HepG2 (cell line): Measurements from ENCODE around the gene SLC35B2. TPM values are rescaled to one million over a fixed set of nuclear protein-coding genes. Genes with fewer than 3 reads are reported as not detected.

ENCODE experiments used
- ATAC-seq: fragments of 200-7000 bp; cut with Tn5 transposase; 3 replicates; pipeline ENCODE4 v1.9.1; 2020; ENCODE audit warnings: mild to moderate bottlenecking, moderate library complexity
- BruUV-seq: library from RNA; stranded (reverse); fragments of 400-500 nt; replicated peaks from 2 replicates; lab custom pipeline; 2021; lab: Mats Ljungman, UMichigan
- CTCF ChIA-PET: fragments of 300-600 bp; formaldehyde crosslinking; extraction: SDS; loops from one replicate; lab custom pipeline; 2021; ENCODE audit warnings: low total read pairs, inconsistent platforms, low intra/inter-chr PET ratio; lab: Yijun Ruan, JAX
- POLR2A ChIA-PET: fragments of 350-600 bp; sonication (Branson Sonifier 250); formaldehyde crosslinking; loops from one replicate; lab custom pipeline; 2020; ENCODE audit warnings: antibody characterized with exemption, inconsistent platforms; lab: Yijun Ruan, JAX
- DNase-seq: peaks from one replicate; pipeline ENCODE4 v3.0.0-alpha.2; 2015; ENCODE audit warnings: low spot score
- FAIRE-seq: peaks from 3 replicates; lab custom pipeline; 2011; peaks lifted over from hg19 to GRCh38; lab: Jason Lieb, UNC
- H2AFZ ChIP-seq: one replicate; pipeline ENCODE4 v1.6.1; 2011; ENCODE audit warnings: low read length, inconsistent platforms
- H3K27ac ChIP-seq: fragments of 300-600 bp; 3 replicates; pipeline ENCODE4 v1.8.0; 2011; ENCODE audit warnings: mixed run types, mild to moderate bottlenecking, mixed read lengths, low read length, inconsistent platforms; ENCODE audit not compliant: insufficient read depth; ENCODE audit errors: extremely low read length
- H3K27me3 ChIP-seq, 2 experiments: fragments of 200-600 bp in 1 of 2; 2 replicates in 1 of 2; 3 replicates in 1 of 2; pipeline versions ENCODE4 v1.6.0 to v1.8.0; 2011; ENCODE audit warnings: low read length in 2 of 2, mild to moderate bottlenecking in 2 of 2, moderate library complexity in 2 of 2, inconsistent platforms in 1 of 2; ENCODE audit not compliant: insufficient read depth in 2 of 2, control insufficient read depth in 1 of 2
- H3K36me3 ChIP-seq, 2 experiments: fragments of 200-600 bp in 1 of 2; replicated peaks in 1 of 2; 2 replicates in 1 of 2; 3 replicates in 1 of 2; pipeline versions ENCODE4 v1.5.1 to v1.8.0; 2011; ENCODE audit warnings: low read length in 2 of 2, inconsistent platforms in 1 of 2; ENCODE audit not compliant: insufficient read depth in 2 of 2, control insufficient read depth in 1 of 2
- H3K4me1 ChIP-seq: 2 replicates; pipeline ENCODE4 v1.5.1; 2012; ENCODE audit warnings: low read length, inconsistent platforms; ENCODE audit not compliant: insufficient read depth
- H3K4me2 ChIP-seq: 2 replicates; pipeline ENCODE4 v1.6.0; 2011; ENCODE audit warnings: low read depth, low read length, inconsistent platforms
- H3K4me3 ChIP-seq, 3 experiments: fragments of 200-600 bp in 1 of 3; sonication (generic), shearing (Covaris generic) in 1 of 3; replicated peaks in 1 of 3; 2 replicates each; pipeline ENCODE4 v1.5.1; 2011 to 2016; ENCODE audit warnings: low read length in 3 of 3, inconsistent platforms in 2 of 3, low read depth in 2 of 3, mild to moderate bottlenecking in 2 of 3, control low read depth in 1 of 3, mixed read lengths in 1 of 3; ENCODE audit not compliant: insufficient read depth in 1 of 3
- H3K79me2 ChIP-seq: one replicate; pipeline ENCODE4 v1.6.1; 2011; ENCODE audit warnings: low read length, inconsistent platforms; ENCODE audit not compliant: insufficient read depth
- H3K9ac ChIP-seq: 2 replicates; pipeline ENCODE4 v1.6.0; 2011; ENCODE audit warnings: mild to moderate bottlenecking, low read depth, low read length, inconsistent platforms; ENCODE audit not compliant: insufficient read depth
- H3K9me3 ChIP-seq: 2 replicates; pipeline ENCODE4 v1.5.1; 2012; ENCODE audit warnings: mild to moderate bottlenecking, low read length
- H4K20me1 ChIP-seq: 2 replicates; pipeline ENCODE4 v1.6.0; 2011; ENCODE audit warnings: inconsistent platforms, mild to moderate bottlenecking, low read length, moderate library complexity; ENCODE audit not compliant: insufficient read depth
- CAMTA2 ChIP-seq: sonication (generic); formaldehyde crosslinking; IDR thresholded peaks from 2 replicates; pipeline ENCODE4 v1.4.0; 2020; ENCODE audit warnings: mild to moderate bottlenecking, missing genetic modification reagents, borderline replicate concordance
- FOSL2 ChIP-seq: sonication (generic); formaldehyde crosslinking; IDR thresholded peaks from 2 replicates; pipeline ENCODE4 v1.4.0; 2020; ENCODE audit warnings: missing genetic modification reagents
- FOXK1 ChIP-seq: sonication (generic); formaldehyde crosslinking; IDR thresholded peaks from 2 replicates; pipeline ENCODE4 v1.4.0; 2020; ENCODE audit warnings: low read depth, missing genetic modification reagents, borderline replicate concordance
- KLF11 ChIP-seq: IDR thresholded peaks from 2 replicates; pipeline ENCODE4 v1.6.1; 2016; ENCODE audit warnings: missing compliant biosample characterization
- KLF12 ChIP-seq: sonication (generic); formaldehyde crosslinking; IDR thresholded peaks from 2 replicates; pipeline ENCODE4 v1.4.0; 2020; ENCODE audit warnings: missing genetic modification reagents, borderline replicate concordance
- MAFG ChIP-seq: sonication (generic); formaldehyde crosslinking; IDR thresholded peaks from 2 replicates; pipeline ENCODE4 v1.5.1; 2020; ENCODE audit warnings: mild to moderate bottlenecking, missing genetic modification reagents
- SRSF4 ChIP-seq: fragments of 200-400 bp; formaldehyde crosslinking; IDR thresholded peaks from one replicate; pipeline ENCODE4 v1.6.1; 2018; ENCODE audit warnings: mild to moderate bottlenecking, low read depth, low read length, moderate library complexity; ENCODE audit not compliant: poor library complexity, severe bottlenecking
- TP53 ChIP-seq: sonication (generic); formaldehyde crosslinking; conservative IDR thresholded peaks from 2 replicates; pipeline ENCODE4 v1.4.0; 2020; ENCODE audit warnings: missing genetic modification reagents
- ZBTB25 ChIP-seq: IDR thresholded peaks from 2 replicates; pipeline ENCODE4 v1.6.1; 2018; ENCODE audit warnings: missing genetic modification reagents
- ZBTB7A ChIP-seq: sonication (generic); formaldehyde crosslinking; IDR thresholded peaks from 2 replicates; pipeline ENCODE4 v1.8.0; 2022; ENCODE audit warnings: mild to moderate bottlenecking, missing genetic modification reagents
- ZNF512 ChIP-seq: sonication (generic); formaldehyde crosslinking; IDR thresholded peaks from 2 replicates; pipeline ENCODE4 v1.4.0; 2020; ENCODE audit warnings: mild to moderate bottlenecking, missing genetic modification reagents
- ZNF513 ChIP-seq: sonication (generic); formaldehyde crosslinking; conservative IDR thresholded peaks from 2 replicates; pipeline ENCODE4 v1.5.0; 2020; ENCODE audit warnings: missing genetic modification reagents
- ZNF577 ChIP-seq: sonication (generic); formaldehyde crosslinking; IDR thresholded peaks from 2 replicates; pipeline ENCODE4 v1.4.0; 2020; ENCODE audit warnings: mild to moderate bottlenecking, low read depth, missing genetic modification reagents, borderline replicate concordance
- ZNF766 ChIP-seq: sonication (generic); formaldehyde crosslinking; IDR thresholded peaks from 2 replicates; pipeline ENCODE4 v1.5.0; 2020; ENCODE audit warnings: missing genetic modification reagents, borderline replicate concordance
- WGBS: methylation state at CpG from one replicate; pipeline ENCODE4 v1.1.6; 2017; ENCODE audit warnings: low lambda C conversion rate; 5-methylcytosine and 5-hydroxymethylcytosine counted together
- in situ Hi-C: cut with HindIII; loops from 2 replicates; pipeline ENCODE4 v1.10.0; 2017; ENCODE audit warnings: low pct_unique_long_range_greater_than_20kb; ENCODE audit not compliant: extremely low pct_ligation_motif_present
- intact Hi-C: fragments of 100-400 bp; cut with micrococcal nuclease; formaldehyde crosslinking; loops from one replicate; pipeline ENCODE4 v1.10.0; 2022; ENCODE audit not compliant: unreplicated experiment
- polyA plus RNA-seq, 8 experiments: library from polyadenylated mRNA; depleted of rRNA in 3 of 8; stranded (reverse) in 7 of 8; unstranded in 1 of 8; fragments of >200 nt; fragmentation: Illumina TruSeq in 4 of 8; extraction: Trizol in 4 of 8; gene quantifications; 2 replicates each; pipeline versions ENCODE4 v1.2.1 to v1.2.3, GENCODE V29; 2011 to 2016; ENCODE audit warnings: low read depth in 4 of 8, missing spikeins in 1 of 8, mixed read lengths in 1 of 8; ENCODE audit not compliant: insufficient read depth in 1 of 8
- total RNA-seq, 5 experiments: library from RNA; depleted of rRNA; stranded (reverse); fragments of >200 nt; fragmentation: Illumina TruSeq; extraction: Trizol; gene quantifications; 2 replicates each; pipeline ENCODE4 v1.2.3, GENCODE V29; 2016; ENCODE audit warnings: low read depth in 1 of 5
- TF ChIP-seq, protein P1 (sequence below): sonication (generic); formaldehyde crosslinking; IDR thresholded peaks from 2 replicates; pipeline ENCODE4 v1.5.1; 2020; ENCODE audit warnings: mild to moderate bottlenecking, missing genetic modification reagents, borderline replicate concordance
- TF ChIP-seq, protein P2 (sequence below): IDR thresholded peaks from 2 replicates; pipeline ENCODE4 v1.6.1; 2016; ENCODE audit warnings: missing biosample characterization, missing genetic modification reagents, low read depth

The SLC35B2 gene
- total and polyA plus RNA-seq, 2 of the 13 experiments (the other 11 are each of a cell fraction or from before 2014, with no cell fraction given) = 61.1 to 148 TPM

DNA sequence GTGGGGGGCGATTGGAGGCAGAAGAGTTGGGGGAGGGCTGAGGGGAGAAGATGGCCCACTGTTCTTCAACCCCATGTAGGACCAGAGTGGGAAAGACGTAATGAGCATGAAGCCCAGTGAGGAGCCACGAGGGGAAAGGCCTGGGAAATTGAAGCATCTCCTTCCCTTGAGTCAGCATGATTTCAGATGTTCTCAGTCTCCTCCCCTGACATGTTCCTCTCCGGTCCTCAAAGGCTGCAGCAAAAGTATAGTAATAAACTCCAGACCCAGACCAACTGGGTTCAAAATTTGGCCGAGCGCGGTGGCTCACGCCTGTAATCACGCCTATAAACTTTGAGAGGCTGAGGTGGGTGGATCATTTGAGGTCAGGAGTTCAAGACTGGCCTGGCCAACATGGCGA, 9.9 kb upstream of the SLC35B2 start:
- H3K4me3 ChIP-seq = no peak overlapping the region
- no peak overlapping the region for H3K27ac ChIP-seq
- FAIRE-seq = no peak
- H4K20me1 ChIP-seq = no peaks in the 10 kb centered on the region
- H3K27me3 ChIP-seq = peaks cover 9 to 34% of the 10 kb centered on the region in 2 experiments; a peak in 4 of 5 replicates
- intact Hi-C loops (no loop called here), in situ Hi-C loops (loop anchor here (5.0 kb wide), 1 partner anchor 45 kb away; the partner anchor contains the start of gene AARS2)
- WGBS = 31% methylated on average over 10 of the region's 10 CpGs
- H3K9ac ChIP-seq = no peak overlapping the region
- ChIA-PET POLR2A (interaction anchor here (1.8 to 2.0 kb wide), 2 partner anchors 10 to 20 kb away, joined by 7 to 10 read pairs; partner anchors contain the start of genes HSP90AB1 and SLC35B2), CTCF (interaction anchor here (2.3 to 4.3 kb wide), 2 partner anchors 37 to 70 kb away, joined by 37 to 65 read pairs; no protein-coding TSS in a partner anchor)
- no TSS peak for BruUV-seq
- no peaks in the 10 kb centered on the region for H3K9me3 ChIP-seq
- peaks cover 18% of the 10 kb centered on the region for H3K79me2 ChIP-seq
- H2AFZ ChIP-seq = no peak overlapping the region
- peaks cover 38% of the 10 kb centered on the region for H3K4me1 ChIP-seq
- H3K36me3 ChIP-seq = peaks cover 0 to 3% of the 10 kb centered on the region in 2 experiments; a peak in 2 of 5 replicates
- no peak overlapping the region for H3K4me2 ChIP-seq
- DNase-seq = no peak
- no peak for ATAC-seq
- TF ChIP-seq FOSL2 (no peak), CAMTA2 (no peak), FOXK1 (CRISPR knock-in tag) (no peak), ZNF577 (CRISPR knock-in tag) (no peak), KLF12 (CRISPR knock-in tag) (no peak), TP53 (CRISPR knock-in tag) (no peak), MAFG (CRISPR knock-in tag) (no peak), KLF11 (no peak), ZNF513 (no peak), SRSF4 (no peak), ZBTB7A (no peak), ZNF766 (CRISPR knock-in tag) (no peak), ZBTB25 (CRISPR knock-in tag) (no peak), ZNF512 (CRISPR knock-in tag) (no peak)
- TF ChIP-seq, protein P1, sequence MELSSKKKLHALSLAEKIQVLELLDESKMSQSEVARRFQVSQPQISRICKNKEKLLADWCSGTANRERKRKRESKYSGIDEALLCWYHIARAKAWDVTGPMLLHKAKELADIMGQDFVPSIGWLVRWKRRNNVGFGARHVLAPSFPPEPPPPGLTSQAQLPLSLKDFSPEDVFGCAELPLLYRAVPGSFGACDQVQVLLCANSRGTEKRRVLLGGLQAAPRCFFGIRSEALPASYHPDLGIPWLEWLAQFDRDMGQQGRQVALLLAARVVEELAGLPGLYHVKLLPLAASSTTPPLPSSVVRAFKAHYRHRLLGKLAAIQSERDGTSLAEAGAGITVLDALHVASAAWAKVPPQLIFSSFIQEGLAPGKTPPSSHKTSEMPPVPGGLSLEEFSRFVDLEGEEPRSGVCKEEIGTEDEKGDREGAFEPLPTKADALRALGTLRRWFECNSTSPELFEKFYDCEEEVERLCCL (CRISPR knock-in tag) = no peak
- TF ChIP-seq, protein P2, sequence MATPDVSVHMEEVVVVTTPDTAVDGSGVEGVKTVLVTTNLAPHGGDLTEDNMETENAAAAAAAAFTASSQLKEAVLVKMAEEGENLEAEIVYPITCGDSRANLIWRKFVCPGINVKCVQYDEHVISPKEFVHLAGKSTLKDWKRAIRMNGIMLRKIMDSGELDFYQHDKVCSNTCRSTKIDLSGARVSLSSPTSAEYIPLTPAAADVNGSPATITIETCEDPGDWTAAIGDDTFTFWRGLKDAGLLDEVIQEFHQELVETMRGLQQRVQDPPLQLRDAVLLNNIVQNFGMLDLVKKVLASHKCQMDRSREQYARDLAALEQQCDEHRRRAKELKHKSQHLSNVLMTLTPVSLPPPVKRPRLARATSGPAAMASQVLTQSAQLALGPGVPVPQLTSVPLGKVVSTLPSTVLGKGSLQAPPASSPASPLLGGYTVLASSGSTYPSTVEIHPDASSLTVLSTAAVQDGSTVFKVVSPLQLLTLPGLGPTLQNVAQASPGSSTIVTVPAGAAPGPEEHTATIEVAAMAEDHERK = no peak
